ENCODE data around the gene ANKRD55. TPM values are rescaled to one million over a fixed set of nuclear protein-coding genes. Genes with fewer than 3 reads are reported as not detected.
A peak's percentile ranks its signal among the peaks of the same experiment; 100 is the strongest.

The ANKRD55 gene
- total and polyA plus RNA-seq, 2 donors (not counting 3 experiments of a cell fraction or from before 2014, with no cell fraction given) = 1.4 to 2.1 TPM

DNA sequence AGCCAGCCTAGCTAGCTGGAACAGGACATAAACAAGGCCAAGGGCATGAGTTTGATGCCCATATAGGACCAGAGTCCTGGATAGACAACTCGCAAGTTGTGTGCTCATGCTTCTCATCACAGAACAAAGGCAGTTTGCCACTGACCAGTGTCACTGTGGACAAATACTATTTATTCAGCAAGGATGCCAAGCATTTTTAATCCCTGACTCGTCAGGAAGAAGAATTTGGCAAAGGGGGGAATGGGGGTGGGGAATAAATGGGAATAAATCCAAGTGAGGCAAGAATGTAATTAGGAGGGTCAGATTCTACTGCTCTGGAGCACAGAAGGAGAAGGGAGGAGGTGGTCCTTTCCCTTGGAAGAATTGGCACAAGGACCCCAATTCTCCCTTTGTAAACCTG, 46.8 kb upstream of the ANKRD55 start:
- TF ChIP-seq GATA2 (IDR thresholded peaks at IDR 0.05; ENCODE audit: insufficient read depth, insufficient read length, low read depth, low read length) (peak; percentile 49), EZH2 (IDR thresholded peaks at IDR 0.05; ENCODE audit: borderline replicate concordance, low read depth, low read length, severe bottlenecking) (no peak), FOS (IDR thresholded peaks at IDR 0.05; ENCODE audit: borderline replicate concordance, insufficient read depth, low read length) (peak; percentile 92), JUN (IDR thresholded peaks at IDR 0.05; ENCODE audit: borderline replicate concordance, insufficient read depth, insufficient read length, low read depth) (peak; percentile 91), POLR2AphosphoS5 (IDR thresholded peaks at IDR 0.05; ENCODE audit: insufficient read depth, low read depth, low read length) (no peak), POLR2A (IDR thresholded peaks at IDR 0.05; ENCODE audit: low read depth, low read length) (no peak), MYC (IDR thresholded peaks at IDR 0.05; ENCODE audit: low read depth, low read length) (no peak)
- TF ChIP-seq, protein P1, sequence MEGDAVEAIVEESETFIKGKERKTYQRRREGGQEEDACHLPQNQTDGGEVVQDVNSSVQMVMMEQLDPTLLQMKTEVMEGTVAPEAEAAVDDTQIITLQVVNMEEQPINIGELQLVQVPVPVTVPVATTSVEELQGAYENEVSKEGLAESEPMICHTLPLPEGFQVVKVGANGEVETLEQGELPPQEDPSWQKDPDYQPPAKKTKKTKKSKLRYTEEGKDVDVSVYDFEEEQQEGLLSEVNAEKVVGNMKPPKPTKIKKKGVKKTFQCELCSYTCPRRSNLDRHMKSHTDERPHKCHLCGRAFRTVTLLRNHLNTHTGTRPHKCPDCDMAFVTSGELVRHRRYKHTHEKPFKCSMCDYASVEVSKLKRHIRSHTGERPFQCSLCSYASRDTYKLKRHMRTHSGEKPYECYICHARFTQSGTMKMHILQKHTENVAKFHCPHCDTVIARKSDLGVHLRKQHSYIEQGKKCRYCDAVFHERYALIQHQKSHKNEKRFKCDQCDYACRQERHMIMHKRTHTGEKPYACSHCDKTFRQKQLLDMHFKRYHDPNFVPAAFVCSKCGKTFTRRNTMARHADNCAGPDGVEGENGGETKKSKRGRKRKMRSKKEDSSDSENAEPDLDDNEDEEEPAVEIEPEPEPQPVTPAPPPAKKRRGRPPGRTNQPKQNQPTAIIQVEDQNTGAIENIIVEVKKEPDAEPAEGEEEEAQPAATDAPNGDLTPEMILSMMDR (IDR thresholded peaks at IDR 0.05; ENCODE audit: extremely low read depth in 1 of 2, insufficient read depth in 1 of 2, low read depth in 1 of 2, low read length in 2 of 2) = no peak
- TF ChIP-seq, protein P2, sequence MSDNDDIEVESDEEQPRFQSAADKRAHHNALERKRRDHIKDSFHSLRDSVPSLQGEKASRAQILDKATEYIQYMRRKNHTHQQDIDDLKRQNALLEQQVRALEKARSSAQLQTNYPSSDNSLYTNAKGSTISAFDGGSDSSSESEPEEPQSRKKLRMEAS (IDR thresholded peaks at IDR 0.05; ENCODE audit: insufficient read depth, insufficient read length) = no peak
- Histone ChIP-seq H3K9me1 (replicated peaks; ENCODE audit: control insufficient read depth, extremely low read depth, insufficient read depth, low read length) (no peaks in the 10 kb centered on the region), H3K4me2 (ENCODE audit: insufficient read depth, low read length) (peak overlapping the region; percentile 0), H3K36me3 (ENCODE audit: control insufficient read depth in 2 of 2, extremely low read depth in 1 of 2, insufficient read depth in 2 of 2, low read length in 2 of 2) (no peaks in the 10 kb centered on the region), H3K79me2 (ENCODE audit: control insufficient read depth, insufficient read depth, low read length) (no peaks in the 10 kb centered on the region), H4K20me1 (replicated peaks; ENCODE audit: control insufficient read depth, extremely low read depth, insufficient read depth, low read length) (no peaks in the 10 kb centered on the region), H3K4me3 (replicated peaks in 1 of 3; ENCODE audit: insufficient read depth in 1 of 3, low read depth in 1 of 3, low read length in 3 of 3) (no peak overlapping the region), H3K27ac (ENCODE audit: insufficient read depth, low read depth, low read length) (peak overlapping the region; percentile 92), H3K9me3 (replicated peaks; ENCODE audit: control insufficient read depth, insufficient read depth, low read length) (no peaks in the 10 kb centered on the region), H2AFZ (ENCODE audit: low read depth, low read length) (peak overlapping the region; percentile 61), H3K4me1 (ENCODE audit: control insufficient read depth, extremely low read depth, insufficient read depth, low read length) (peaks cover 45% of the 10 kb centered on the region), H3K27me3 (ENCODE audit: control insufficient read depth in 2 of 2, insufficient read depth in 2 of 2, low read length in 2 of 2) (no peaks in the 10 kb centered on the region), H3K9ac (replicated peaks; ENCODE audit: extremely low read depth, insufficient read depth, low read length) (peak overlapping the region; percentile 58)
- BruUV-seq (replicated peaks) = no TSS peak
- peak; percentile 80 for DNase-seq (ENCODE audit: low read depth, low spot score)
- dilution Hi-C loops (cut with MboI; ENCODE audit: extremely low pct_ligation_motif_present, low sequenced_read_pairs) = no loop called here
- POLR2A ChIA-PET = no interaction called here
- peak; percentile 86 for FAIRE-seq
- intact Hi-C loops (cut with micrococcal nuclease) = loop anchor here (1.0 to 10.0 kb wide), 4 partner anchors 70 to 539 kb away; no protein-coding TSS in a partner anchor
- CTCF ChIA-PET = interaction anchor here (1.5 to 1.7 kb wide), 2 partner anchors 9 to 558 kb away, joined by 7 read pairs; no protein-coding TSS in a partner anchor

Data from endothelial cell of umbilical vein (primary cell).